ENCODE measurements around the gene SERPINA9.

DNA sequence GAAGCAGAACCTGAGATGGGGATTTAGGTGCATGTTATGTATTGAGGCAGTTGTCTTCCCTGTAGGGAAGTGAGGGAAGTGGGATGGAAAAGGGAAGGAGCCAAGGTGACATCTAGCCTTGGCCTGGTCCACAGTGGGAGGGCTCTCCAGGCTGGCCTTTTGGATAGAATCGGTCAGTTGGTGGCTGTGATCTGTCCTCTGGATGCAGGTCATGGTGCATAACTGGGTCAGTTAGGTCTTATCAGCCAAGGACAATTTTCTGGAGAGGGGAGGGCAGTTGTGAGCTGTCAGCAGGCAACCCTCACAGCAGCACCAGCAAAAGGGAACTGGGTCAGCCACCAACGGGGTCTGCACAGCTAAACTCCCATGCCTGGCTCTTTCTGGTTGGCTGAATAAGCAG, 23.7 kb upstream of the SERPINA9 start:
- TF ChIP-seq, protein P1, sequence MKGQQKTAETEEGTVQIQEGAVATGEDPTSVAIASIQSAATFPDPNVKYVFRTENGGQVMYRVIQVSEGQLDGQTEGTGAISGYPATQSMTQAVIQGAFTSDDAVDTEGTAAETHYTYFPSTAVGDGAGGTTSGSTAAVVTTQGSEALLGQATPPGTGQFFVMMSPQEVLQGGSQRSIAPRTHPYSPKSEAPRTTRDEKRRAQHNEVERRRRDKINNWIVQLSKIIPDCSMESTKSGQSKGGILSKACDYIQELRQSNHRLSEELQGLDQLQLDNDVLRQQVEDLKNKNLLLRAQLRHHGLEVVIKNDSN (IDR thresholded peaks at IDR 0.05): no peak
- no peak for TF ChIP-seq YY1 (IDR thresholded peaks at IDR 0.05; ENCODE audit: low read depth)
- TF ChIP-seq, protein P2, sequence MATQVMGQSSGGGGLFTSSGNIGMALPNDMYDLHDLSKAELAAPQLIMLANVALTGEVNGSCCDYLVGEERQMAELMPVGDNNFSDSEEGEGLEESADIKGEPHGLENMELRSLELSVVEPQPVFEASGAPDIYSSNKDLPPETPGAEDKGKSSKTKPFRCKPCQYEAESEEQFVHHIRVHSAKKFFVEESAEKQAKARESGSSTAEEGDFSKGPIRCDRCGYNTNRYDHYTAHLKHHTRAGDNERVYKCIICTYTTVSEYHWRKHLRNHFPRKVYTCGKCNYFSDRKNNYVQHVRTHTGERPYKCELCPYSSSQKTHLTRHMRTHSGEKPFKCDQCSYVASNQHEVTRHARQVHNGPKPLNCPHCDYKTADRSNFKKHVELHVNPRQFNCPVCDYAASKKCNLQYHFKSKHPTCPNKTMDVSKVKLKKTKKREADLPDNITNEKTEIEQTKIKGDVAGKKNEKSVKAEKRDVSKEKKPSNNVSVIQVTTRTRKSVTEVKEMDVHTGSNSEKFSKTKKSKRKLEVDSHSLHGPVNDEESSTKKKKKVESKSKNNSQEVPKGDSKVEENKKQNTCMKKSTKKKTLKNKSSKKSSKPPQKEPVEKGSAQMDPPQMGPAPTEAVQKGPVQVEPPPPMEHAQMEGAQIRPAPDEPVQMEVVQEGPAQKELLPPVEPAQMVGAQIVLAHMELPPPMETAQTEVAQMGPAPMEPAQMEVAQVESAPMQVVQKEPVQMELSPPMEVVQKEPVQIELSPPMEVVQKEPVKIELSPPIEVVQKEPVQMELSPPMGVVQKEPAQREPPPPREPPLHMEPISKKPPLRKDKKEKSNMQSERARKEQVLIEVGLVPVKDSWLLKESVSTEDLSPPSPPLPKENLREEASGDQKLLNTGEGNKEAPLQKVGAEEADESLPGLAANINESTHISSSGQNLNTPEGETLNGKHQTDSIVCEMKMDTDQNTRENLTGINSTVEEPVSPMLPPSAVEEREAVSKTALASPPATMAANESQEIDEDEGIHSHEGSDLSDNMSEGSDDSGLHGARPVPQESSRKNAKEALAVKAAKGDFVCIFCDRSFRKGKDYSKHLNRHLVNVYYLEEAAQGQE (IDR thresholded peaks at IDR 0.05; ENCODE audit: low read depth): no peak
- no peak for TF ChIP-seq MAX (IDR thresholded peaks at IDR 0.05)

Measured in Ishikawa (cell line).